Fibroblast of skin of scalp (primary cell): ENCODE measurements around the gene OR4E2. TPM values are rescaled to one million over a fixed set of nuclear protein-coding genes. Genes with fewer than 3 reads are reported as not detected.
"Not testable (repeated sequence)": the region's sequence is repeated elsewhere in the genome, so short reads cannot be mapped to it uniquely, and the experiment has no call there.

Source experiments
- DNase-seq: peaks from one replicate; pipeline ENCODE4 v3.0.0-alpha.2; 2013
- polyA plus RNA-seq, 2 experiments: library from polyadenylated mRNA; unstranded; fragments of 120-200 nt; gene quantifications; one replicate each; pipeline ENCODE4 v1.2.1, GENCODE V29; 2013; ENCODE audit not compliant: insufficient read length in 2 of 2

OR4E2 gene, protein sequence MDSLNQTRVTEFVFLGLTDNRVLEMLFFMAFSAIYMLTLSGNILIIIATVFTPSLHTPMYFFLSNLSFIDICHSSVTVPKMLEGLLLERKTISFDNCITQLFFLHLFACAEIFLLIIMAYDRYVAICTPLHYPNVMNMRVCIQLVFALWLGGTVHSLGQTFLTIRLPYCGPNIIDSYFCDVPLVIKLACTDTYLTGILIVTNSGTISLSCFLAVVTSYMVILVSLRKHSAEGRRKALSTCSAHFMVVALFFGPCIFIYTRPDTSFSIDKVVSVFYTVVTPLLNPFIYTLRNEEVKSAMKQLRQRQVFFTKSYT
- not detected for polyA plus RNA-seq (2013, experiment 1 of 2; ENCODE audit: insufficient read length)
- polyA plus RNA-seq (2013, experiment 2 of 2; ENCODE audit: insufficient read length) = not detected

DNA sequence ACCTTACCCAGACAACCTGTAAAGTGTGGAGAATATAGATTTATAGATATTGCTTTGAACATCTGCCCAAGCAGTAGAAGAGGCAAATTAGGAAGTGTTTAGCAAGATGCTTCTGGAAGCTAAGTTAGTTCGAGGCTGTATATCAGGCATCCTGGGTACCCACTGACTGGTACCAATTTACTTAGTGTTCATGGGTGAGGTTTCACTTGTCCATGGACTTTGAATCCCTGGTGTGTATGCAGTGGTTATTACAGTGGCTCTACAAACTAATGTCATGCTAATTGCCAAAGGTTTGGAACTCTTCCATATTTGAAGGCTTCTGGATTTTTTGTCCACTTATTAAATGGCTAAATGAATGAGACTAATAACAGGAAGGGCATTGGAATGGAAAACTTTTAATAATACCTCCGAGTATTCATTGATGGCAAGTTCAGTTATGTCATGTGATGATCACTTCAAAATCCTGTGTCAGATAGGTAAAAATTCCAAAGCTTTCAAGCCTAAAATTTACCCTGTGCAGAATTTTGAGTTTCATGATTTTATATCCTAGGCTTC lies at the start of gene OR4E2:
OR4E2 (plus strand) TSS at position 505 of the 555 bp plus-strand sequence. CDS start 11,248 bp downstream, outside the sequence.
- no peak for DNase-seq

DNA sequence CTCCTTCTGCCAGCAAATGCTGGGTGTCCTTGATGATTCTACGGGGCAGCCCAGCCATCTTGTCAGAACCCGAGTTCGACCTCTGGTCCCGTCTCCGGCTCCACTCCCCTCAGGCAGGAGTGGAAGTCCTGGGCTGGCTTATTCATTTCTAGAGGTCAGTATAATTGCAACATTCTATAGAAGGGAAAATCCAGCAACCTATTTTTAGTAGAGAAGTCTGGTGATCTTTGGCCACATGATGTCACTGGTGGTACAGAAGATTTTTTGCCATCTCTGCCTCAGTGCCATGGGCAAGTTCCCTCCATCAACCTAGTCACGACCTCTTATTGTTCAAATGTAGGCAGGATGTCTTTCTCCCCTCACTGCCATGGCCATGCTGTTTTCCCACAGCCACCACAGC lies 41.3 kb upstream of the OR4E2 start:
- no peak for DNase-seq

DNA sequence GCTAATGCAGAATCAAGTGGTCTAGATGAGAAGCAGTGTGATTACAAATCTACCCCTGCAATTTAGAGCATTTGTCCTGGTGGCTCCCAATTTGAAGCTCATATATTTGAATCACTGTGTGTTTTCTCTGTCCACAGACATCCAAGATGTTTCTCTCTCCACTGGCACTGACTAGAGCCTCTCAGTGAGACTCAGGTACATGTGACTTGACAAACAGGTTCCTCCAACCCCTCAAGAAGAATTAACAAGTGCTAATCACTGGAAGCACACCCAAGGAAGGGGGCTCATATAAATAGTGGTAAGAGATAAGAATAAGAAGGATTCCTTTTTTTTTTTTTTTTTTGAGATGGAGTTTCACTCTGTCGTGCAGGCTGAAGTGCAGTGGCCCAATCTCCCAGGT lies 39.4 kb upstream of the OR4E2 start:
- DNase-seq = no peak

DNA sequence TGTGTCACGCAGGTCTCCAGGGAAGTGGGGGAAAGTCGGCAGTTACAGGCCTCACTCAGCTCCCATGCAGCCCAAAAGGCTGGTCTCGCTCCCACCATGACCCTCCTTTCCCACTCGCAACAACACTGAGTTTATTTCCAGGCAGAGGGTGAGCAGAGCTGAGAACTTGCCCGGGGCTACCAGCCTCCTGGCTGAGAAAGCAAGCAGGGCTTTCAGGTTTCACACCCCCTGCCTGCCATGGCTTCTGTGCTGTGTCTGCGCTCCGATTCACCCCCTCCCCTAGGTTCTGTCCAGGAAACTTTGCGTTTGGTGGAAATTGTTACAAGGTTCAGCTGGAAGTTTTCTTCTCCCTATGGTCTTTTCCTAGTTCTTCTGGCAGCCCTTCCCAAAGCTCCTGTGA lies 36.0 kb upstream of the OR4E2 start:
- no peak for DNase-seq

DNA sequence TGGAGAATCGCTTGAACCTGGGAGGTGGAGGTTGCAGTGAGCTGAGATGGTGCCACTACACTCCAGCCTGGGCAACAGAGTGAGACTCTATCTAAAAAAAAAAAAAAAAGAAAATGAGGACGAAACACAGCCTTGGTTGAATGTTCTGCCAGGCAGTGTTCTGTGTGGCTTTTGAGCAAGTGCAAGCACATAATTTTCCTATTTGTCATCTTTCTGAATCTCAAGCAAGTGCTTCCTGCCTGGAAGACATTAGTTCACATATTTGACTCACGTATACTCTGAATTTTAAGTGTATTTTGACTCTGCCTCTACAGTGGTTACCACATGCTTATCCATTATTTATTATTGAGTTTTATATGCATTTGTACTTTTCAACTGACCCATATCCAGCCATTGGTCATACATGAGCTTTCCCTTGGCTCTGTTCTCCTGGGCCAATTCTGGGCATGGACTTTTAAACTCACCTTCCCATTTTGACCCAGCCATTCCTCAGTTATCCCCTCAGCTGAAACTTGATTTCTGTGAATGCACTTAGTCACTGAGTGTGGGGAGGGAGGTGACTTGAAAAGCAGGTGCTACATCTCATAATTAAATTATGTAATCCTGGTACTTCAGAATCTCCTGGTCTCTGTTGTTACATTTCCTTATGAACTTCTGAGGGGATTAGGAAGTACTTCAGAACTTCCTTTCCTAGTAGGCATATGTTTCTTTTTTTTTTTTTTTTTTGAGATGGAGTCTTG lies 27.0 kb upstream of the OR4E2 start:
- DNase-seq = no peak

DNA sequence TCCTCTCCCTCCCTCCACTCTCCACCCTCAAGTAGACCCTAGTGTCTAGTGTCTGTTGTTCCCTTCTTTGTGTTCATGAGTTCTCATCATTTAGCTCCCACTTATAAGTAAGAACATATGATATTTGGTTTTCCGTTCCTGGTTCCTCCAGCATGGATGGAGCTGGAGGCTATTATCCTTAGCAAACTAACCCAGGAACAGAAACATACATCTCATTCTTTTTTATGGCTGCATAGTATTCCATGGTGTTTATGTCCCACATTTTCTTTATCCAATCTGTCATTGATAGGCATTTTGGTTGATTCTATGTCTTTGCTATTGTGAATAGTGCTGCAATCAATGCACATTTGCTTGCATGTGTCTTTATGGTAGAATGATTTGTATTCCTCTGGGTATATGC lies 23.1 kb upstream of the OR4E2 start:
- not testable (repeated sequence) for DNase-seq

DNA sequence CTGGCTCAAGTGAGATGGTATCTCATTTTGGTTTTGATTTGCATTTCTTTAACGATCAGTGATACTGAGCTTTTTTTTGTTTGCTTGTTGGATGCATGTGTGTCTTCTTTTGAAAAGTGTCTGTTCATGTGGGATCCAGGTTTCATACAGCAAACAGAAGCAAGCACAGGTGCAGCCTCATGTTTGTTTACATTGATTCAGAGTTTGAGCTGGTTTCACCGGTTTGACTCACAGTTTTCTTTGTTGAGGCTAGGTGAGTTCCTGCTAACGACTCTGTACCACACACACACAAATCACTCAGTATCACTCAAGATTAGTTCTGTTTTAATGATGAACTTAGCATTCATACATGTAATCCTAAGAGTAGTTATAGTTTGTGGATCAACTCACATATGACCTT lies 22.6 kb upstream of the OR4E2 start:
- DNase-seq = no peak

DNA sequence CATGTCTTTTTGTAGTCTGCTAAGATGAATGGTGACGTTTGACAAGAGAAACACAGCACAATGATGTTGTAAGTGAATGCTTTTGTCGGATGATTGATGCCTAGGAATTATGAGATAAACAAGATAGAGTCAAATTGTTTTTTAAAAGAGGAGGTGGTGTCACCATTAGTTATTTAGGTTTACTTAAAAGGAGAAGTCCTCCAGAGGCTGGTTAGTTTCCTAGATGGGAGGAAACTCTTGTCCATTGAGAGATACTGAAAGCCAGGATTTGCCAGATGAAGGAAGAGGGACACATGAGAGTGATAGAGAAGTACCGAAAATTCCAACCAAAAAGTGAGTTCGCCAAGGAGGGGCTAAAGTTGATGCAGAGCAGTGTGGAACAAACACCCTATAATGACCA lies 18.8 kb upstream of the OR4E2 start, which contains the start of gene OR10G2:
OR10G2 (minus strand) TSS at position 101 of the 400 bp plus-strand sequence; CDS start at position 3, 98 bp downstream.
- DNase-seq = no peak

DNA sequence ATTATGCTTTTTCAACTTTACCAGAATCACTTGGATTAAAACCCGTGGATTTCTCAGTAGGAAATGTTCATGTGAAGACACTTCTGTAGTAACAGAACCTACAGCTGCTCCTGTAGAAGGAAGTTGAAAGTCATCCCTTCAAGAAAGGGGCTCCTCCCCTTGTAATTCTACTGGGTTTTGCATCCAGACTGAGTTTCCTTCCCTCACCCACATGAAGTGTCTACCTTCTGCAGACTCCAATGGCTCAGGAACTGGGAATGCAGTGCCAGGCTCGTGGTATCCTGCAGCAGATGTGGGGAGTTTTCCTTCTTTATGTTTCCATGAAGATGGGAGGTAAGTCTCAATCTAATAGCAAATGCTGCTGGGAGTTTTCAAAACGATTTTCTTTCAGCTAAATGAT lies 11.0 kb upstream of the OR4E2 start:
- DNase-seq = no peak

DNA sequence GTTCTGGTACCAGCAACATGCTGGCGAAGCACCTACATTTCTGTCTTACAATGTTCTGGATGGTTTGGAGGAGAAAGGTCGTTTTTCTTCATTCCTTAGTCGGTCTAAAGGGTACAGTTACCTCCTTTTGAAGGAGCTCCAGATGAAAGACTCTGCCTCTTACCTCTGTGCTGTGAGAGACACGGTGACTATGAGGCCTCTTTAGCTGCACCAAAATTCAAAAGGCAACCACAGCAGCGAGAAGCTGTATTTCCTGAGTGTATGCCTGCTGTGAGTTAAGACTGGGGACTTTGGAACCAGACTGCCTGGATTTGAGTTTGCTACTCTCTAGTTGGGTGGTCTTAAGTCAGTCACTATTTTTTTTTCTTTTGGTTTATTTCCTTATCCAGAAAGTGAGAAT lies 10.2 kb upstream of the OR4E2 start:
- DNase-seq = no peak

DNA sequence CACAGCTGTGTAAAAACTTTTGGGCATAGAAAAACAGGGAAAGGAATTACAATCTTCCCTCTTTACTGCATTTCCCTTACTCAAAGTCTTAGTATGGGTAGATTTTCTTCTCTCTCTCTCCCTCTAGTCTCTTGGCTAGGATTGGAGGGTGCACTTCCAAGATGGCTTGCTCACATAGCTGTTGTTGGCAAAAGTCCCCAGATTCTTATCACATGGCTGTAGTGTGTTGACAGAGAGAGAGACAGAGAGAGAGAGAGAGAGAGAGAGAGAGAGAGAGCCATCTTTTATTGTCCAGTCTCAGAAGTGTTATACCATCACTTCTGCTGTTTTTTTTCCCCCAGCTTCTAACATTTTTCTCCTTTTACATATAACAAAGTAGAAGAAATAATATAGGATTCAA lies 6.3 kb upstream of the OR4E2 start:
- DNase-seq = peak; percentile 2

DNA sequence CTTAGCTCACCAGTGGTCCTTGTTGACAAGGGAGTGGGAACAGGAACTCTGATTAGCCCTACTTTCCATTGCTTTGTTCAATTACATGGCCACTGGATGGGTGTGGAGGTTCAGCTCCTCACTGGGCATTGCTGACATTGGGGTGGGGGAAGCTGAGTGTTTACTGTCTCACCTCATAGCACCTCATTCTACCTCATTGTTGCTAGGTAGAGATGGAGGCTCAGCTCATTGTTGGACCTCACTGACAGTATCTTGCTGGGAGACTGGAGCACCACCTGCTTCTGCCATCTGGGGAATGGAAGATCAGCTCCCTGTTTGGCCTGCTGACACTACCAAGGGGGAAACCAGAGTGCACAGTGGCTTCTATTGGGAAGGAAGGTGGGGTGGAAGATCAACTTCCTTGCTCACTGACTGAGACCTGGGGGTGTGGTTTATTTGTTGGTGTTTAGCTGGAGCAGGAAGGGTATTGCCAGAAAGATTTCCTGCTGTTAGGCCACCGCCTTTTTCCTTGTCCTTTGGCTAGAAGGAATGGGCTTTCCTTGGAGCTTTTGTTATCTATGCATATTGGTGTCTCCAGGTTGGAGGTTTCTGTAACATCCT lies 1.3 kb upstream of the OR4E2 start:
- no peak for DNase-seq

DNA sequence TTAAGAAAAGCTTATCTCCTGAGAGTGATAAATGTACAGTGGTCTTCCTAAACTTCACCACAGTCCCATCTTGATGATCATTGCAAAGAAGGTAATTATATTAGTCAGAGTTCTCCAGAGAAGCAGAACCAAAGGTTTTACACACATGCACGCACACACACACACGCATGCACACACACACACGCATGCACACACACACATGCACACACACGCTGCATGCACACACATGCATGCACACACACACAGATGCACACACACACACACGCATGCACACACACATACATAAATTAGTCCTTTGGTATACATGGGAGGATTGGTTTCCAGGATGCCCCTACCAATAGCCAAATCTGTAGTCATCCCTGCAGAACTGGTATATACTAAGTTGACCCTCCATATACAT lies 580 bp downstream of the OR4E2 start:
- DNase-seq = no peak

DNA sequence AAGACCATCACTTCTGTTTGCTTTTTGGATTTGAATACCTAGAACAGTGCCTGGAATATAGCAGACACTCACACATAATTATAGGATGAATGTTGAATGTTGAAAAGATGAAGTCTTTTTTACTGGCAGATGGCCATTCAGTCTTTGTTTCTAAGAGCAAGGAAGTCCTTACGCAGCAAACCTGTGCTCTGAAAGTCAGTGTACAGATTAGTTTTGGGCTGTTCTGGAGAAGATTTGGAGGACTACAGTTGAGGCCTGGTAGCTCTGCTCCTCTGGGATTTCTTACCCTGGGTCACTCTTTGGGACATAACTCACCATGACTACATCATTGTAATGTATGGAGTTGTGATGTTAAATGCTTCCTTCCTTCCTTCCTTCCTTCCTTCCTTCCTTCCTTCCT lies 3.3 kb downstream of the OR4E2 start:
- no peak for DNase-seq

DNA sequence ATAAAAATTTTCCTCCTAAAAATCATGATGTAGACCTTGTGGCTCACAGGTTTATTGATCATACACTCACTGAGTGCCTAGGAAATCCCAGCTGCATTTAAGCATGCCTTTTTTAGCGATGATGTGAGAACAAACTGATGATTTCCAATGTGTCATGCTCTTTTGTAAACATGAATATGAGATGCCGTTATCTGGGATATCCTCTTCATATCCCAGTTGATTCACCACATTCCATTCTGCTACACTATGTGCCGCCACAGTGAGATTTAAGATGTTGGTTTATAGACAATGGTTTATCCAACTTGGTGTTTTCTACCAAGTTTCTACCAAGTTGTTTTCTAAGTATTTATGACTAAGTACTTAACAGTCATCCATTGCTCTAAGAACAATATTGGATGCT lies 14.7 kb downstream of the OR4E2 start:
- DNase-seq = peak; percentile 12

DNA sequence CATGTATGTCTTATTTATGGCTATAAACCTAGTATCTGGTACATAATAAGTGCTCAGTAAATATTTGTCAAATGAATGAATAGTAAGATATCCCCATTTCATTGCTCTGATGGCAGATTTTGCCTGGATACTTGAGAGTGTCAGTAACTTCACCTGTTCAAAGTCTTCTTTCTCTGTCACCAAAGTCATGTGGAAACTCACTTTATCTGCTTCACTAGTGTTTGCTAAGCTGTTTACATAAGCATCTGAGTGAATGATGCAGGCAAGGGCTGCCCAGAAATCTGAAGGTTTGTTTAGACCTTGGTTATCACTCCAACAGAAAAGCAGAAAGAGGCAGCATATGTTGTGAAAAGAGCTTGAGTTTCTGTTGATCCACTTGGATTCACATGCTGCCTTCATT lies 15.6 kb downstream of the OR4E2 start:
- DNase-seq = no peak

DNA sequence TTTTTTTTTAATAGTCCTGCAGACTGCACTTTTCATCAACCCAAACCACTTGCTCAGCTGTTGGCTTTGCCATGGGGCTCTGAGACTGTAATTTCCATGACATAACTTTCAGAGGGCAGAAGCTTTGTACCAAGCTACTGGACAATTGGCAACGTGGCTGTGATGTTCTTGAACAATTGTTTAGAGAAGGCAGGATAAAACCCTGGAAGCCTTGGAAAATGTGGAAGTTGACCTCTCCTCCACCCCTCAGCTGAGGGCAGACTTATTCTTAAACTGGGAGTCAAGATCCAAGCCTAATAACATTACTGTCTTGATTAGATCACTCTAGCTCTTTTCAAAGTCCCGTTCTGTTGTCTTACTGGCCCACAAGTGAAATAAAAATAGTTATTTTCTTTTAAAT lies 17.7 kb downstream of the OR4E2 start:
- no peak for DNase-seq

DNA sequence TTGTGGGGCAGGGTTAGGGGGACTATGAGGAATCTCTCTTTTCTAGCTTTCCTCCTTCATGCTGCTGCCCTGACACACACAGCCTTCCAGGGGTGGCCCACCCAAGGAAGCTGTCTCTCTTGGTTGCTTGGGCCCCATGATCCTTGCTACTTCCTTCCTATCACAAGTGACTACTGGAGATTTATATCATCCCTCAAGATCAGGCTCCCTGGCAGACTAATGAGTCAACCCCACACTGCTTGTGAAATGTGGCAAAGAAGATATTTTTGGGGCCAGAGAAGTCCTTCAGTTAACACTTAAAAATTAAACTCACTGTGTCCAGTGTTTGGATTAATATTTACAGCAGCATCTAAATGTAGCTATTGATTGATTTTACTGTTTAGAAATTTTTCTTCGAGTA lies 18.5 kb downstream of the OR4E2 start:
- DNase-seq = no peak

DNA sequence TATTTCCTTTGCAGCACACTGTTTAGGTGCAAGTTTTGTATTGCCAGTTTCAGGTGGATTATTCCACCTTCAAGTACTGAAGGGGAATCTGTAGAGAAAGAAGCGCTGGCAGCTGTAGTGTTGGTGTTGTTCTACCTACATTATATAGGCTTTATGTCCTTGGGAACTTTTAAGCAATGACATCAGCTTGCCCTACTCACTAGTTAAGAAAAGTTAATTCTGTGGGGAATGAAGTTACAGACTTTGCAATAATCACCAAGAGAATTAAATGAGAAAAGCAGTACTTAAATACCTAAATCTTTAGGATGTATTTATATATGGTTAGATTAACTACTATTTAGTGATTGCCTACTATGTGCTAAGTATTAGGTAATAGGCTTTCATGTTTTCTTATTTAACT lies 20.1 kb downstream of the OR4E2 start, which contains the start of gene OR4E1:
OR4E1 (minus strand) TSS at position 101 of the 400 bp plus-strand sequence. CDS start 2,883 bp downstream, outside the sequence.
- no peak for DNase-seq

DNA sequence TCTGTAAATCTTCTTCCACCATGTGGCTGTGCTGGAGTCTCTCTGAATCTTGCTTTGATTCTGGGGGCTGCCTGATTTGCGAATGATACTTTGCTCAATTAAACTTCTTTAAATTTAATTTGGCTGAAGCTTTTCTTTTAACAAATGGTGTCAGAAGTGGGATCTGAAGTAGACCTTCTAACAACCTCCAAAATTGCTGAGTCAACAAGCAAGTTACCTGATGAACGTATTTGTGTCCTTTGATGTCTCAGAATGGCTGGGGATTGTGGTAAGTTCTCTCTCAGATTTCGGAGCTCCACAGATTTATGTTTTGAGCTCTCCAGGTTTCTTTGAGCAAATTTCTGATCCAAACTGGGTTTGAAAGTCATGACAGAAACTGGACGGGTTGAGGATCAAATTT lies 21.9 kb downstream of the OR4E2 start:
- no peak for DNase-seq

DNA sequence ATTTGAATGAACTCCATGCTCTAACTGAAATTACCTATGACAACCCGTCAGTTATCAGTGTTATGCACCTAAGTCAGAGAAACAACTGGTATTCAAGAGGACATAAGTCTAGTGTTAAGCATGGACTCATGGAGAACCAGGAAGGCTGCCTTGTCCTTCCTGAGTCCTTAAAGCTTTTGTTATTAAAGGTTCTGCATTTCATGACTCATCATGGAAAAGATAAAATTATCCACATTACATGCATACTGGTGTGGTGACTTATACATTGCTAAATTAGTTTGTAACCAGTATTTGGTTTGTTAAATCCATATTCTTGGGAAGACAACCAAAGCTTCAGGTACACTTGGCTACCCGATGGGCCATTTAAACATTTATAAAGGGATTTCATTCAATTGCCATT lies 26.4 kb downstream of the OR4E2 start:
- peak; percentile 6 for DNase-seq

DNA sequence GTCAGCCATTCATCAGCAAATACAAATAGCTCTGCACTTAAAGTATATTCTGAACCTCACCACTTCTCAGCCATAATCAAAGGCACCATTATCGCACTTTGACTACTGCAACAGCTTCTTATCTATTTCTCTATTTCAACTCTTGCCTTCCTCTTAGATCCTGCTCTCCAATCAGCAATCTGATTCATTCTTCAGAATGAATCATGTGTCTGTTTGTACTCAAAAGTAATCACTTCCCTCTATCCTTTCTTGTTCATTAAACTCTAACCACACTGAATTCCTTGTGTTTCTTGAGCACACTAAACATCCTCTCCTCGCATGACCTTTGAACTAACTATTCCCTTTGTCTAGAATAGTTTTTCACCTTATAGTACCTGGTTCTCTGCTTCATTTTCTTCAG lies 32.8 kb downstream of the OR4E2 start:
- no peak for DNase-seq

DNA sequence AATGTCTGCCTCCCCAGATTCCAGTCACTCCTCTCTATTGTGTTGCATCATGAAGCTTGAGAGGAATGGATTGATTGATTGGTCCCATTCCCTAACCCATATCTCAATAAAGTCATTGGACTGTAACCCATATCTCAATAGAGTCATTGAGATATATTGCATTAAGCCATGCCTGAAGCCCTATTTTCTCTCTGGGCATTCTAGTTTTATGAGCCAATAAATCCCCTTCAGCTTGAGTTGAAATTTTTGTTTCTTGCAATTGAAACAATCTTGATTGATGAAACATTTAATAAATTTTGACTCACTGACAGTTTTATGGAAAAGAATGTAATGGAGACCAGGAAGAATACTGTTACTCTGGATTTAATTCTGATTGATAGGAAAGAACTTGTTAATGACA lies 40.8 kb downstream of the OR4E2 start:
- no peak for DNase-seq
